H9 (cell line): Measurements from ENCODE around the gene GNPTAB. TPM values are rescaled to one million over a fixed set of nuclear protein-coding genes. Genes with fewer than 3 reads are reported as not detected.

Experiments
- DNase-seq: peaks from one replicate; pipeline ENCODE4 v3.0.0-alpha.2; 2017
- H2AFZ ChIP-seq: one replicate; pipeline ENCODE4 v1.6.1; 2013; ENCODE audit warnings: mild to moderate bottlenecking, low read length, control low read depth, moderate library complexity
- H2AK5ac ChIP-seq: 2 replicates; pipeline ENCODE4 v1.6.1; 2013; ENCODE audit warnings: low read length, control low read depth, mixed read lengths; ENCODE audit not compliant: insufficient read length
- H2BK120ac ChIP-seq: one replicate; pipeline ENCODE4 v1.6.1; 2013; ENCODE audit warnings: low read depth, mild to moderate bottlenecking, low read length, control low read depth, inconsistent platforms; ENCODE audit not compliant: poor library complexity, severe bottlenecking
- H2BK12ac ChIP-seq: 2 replicates; pipeline ENCODE4 v1.6.1; 2013; ENCODE audit warnings: low read length, control low read depth, mixed read lengths, low read depth; ENCODE audit not compliant: insufficient read length
- H2BK15ac ChIP-seq: 2 replicates; pipeline ENCODE4 v1.6.1; 2013; ENCODE audit warnings: low read depth, low read length, control low read depth
- H2BK20ac ChIP-seq: one replicate; pipeline ENCODE4 v1.6.1; 2013; ENCODE audit warnings: low read depth, mild to moderate bottlenecking, low read length, control low read depth, inconsistent platforms; ENCODE audit not compliant: poor library complexity, severe bottlenecking
- H2BK5ac ChIP-seq: 2 replicates; pipeline ENCODE4 v1.6.1; 2013; ENCODE audit warnings: low read length, control low read depth, mixed read lengths; ENCODE audit not compliant: insufficient read length
- H3K14ac ChIP-seq: 2 replicates; pipeline ENCODE4 v1.6.1; 2013; ENCODE audit warnings: low read length, control low read depth; ENCODE audit not compliant: insufficient read depth
- H3K18ac ChIP-seq: 2 replicates; pipeline ENCODE4 v1.6.1; 2013; ENCODE audit warnings: low read depth, mild to moderate bottlenecking, mixed read lengths, low read length, control low read depth; ENCODE audit not compliant: insufficient read length
- H3K23ac ChIP-seq: 2 replicates; pipeline ENCODE4 v1.6.1; 2013; ENCODE audit warnings: low read length, control low read depth, mixed read lengths, low read depth; ENCODE audit not compliant: insufficient read length
- H3K23me2 ChIP-seq: 2 replicates; pipeline ENCODE4 v1.6.1; 2013; ENCODE audit warnings: low read depth, mild to moderate bottlenecking, mixed read lengths, low read length, control low read depth; ENCODE audit not compliant: insufficient read length, poor library complexity, severe bottlenecking
- H3K27ac ChIP-seq: 2 replicates; pipeline ENCODE4 v1.5.1; 2013; ENCODE audit warnings: low read length, control low read depth, mixed read lengths, low read depth; ENCODE audit not compliant: insufficient read length
- H3K27me3 ChIP-seq: 2 replicates; pipeline ENCODE4 v1.6.1; 2013; ENCODE audit warnings: low read length, control low read depth, inconsistent platforms; ENCODE audit not compliant: insufficient read depth
- H3K4ac ChIP-seq: 2 replicates; pipeline ENCODE4 v1.6.1; 2013; ENCODE audit warnings: low read depth, mild to moderate bottlenecking, control low read depth, inconsistent platforms, low read length, moderate library complexity
- H3K4me1 ChIP-seq: 2 replicates; pipeline ENCODE4 v1.6.1; 2013; ENCODE audit warnings: low read length, control low read depth, inconsistent platforms; ENCODE audit not compliant: insufficient read depth
- H3K4me2 ChIP-seq: 2 replicates; pipeline ENCODE4 v1.6.1; 2013; ENCODE audit warnings: low read length, control low read depth, mixed read lengths; ENCODE audit not compliant: insufficient read length, insufficient read depth
- H3K56ac ChIP-seq: 2 replicates; pipeline ENCODE4 v1.6.1; 2013; ENCODE audit warnings: low read depth, mild to moderate bottlenecking, mixed read lengths, low read length, control low read depth; ENCODE audit not compliant: insufficient read length
- H3K79me1 ChIP-seq: 2 replicates; pipeline ENCODE4 v1.6.1; 2013; ENCODE audit warnings: low read depth, mild to moderate bottlenecking, moderate library complexity, low read length, control low read depth, inconsistent platforms; ENCODE audit not compliant: insufficient read depth, poor library complexity, severe bottlenecking
- H3K79me2 ChIP-seq: 2 replicates; pipeline ENCODE4 v1.6.1; 2013; ENCODE audit warnings: low read length, control low read depth, inconsistent platforms; ENCODE audit not compliant: insufficient read depth
- H3K9ac ChIP-seq: 2 replicates; pipeline ENCODE4 v1.6.1; 2013; ENCODE audit warnings: low read length, control low read depth, mixed read lengths; ENCODE audit not compliant: insufficient read length; ENCODE audit errors: extremely low read depth
- H3K9me3 ChIP-seq: one replicate; pipeline ENCODE4 v1.6.1; 2013; ENCODE audit warnings: low read depth, low read length, inconsistent platforms; ENCODE audit not compliant: control insufficient read depth
- H3T11ph ChIP-seq: one replicate; pipeline ENCODE4 v1.6.1; 2013; ENCODE audit warnings: mild to moderate bottlenecking, low read length, control low read depth, inconsistent platforms
- H4K20me1 ChIP-seq: one replicate; pipeline ENCODE4 v1.6.1; 2013; ENCODE audit not compliant: control insufficient read depth, insufficient read length, insufficient read depth
- H4K5ac ChIP-seq: 2 replicates; pipeline ENCODE4 v1.6.1; 2013; ENCODE audit warnings: low read depth, mild to moderate bottlenecking, mixed read lengths, low read length, control low read depth; ENCODE audit not compliant: insufficient read length
- H4K8ac ChIP-seq: replicated peaks from 2 replicates; pipeline ENCODE4 v1.6.1; 2013; ENCODE audit warnings: low read length, control low read depth, mixed read lengths, low read depth; ENCODE audit not compliant: insufficient read length
- H4K91ac ChIP-seq: 2 replicates; pipeline ENCODE4 v1.6.1; 2013; ENCODE audit warnings: low read depth, mild to moderate bottlenecking, moderate library complexity, mixed read lengths, low read length, control low read depth; ENCODE audit not compliant: insufficient read length
- H3K27ac Mint-ChIP-seq, 3 experiments: 2 replicates in 2 of 3; 3 replicates in 1 of 3; pipeline ENCODE4 v1.8.0; 2020 to 2021; ENCODE audit warnings: mixed read lengths in 3 of 3, mild to moderate bottlenecking in 1 of 3, moderate library complexity in 1 of 3
- H3K27me3 Mint-ChIP-seq: 2 replicates; pipeline ENCODE4 v1.8.0; 2021; ENCODE audit warnings: low read depth, mild to moderate bottlenecking, moderate library complexity, mixed read lengths
- H3K36me3 Mint-ChIP-seq, 3 experiments: 2 replicates in 2 of 3; 3 replicates in 1 of 3; pipeline ENCODE4 v1.8.0; 2020 to 2021; ENCODE audit warnings: low read depth in 3 of 3, mixed read lengths in 3 of 3; ENCODE audit not compliant: insufficient read depth in 1 of 3
- H3K4me1 Mint-ChIP-seq, 2 experiments: 2 replicates each; pipeline ENCODE4 v1.8.0; 2020; ENCODE audit warnings: mixed read lengths in 2 of 2
- H3K4me3 Mint-ChIP-seq, 2 experiments: 2 replicates in 1 of 2; 3 replicates in 1 of 2; pipeline ENCODE4 v1.8.0; 2020 to 2021; ENCODE audit warnings: mild to moderate bottlenecking in 2 of 2, mixed read lengths in 2 of 2, moderate library complexity in 1 of 2
- H3K9me3 Mint-ChIP-seq, 2 experiments: 2 replicates in 1 of 2; 3 replicates in 1 of 2; pipeline ENCODE4 v1.8.0; 2020; ENCODE audit warnings: mild to moderate bottlenecking in 2 of 2, mixed read lengths in 2 of 2, moderate library complexity in 1 of 2
- WGBS: extraction: QIAGEN DNeasy Blood & Tissue Kit; methylation state at CpG from one replicate; pipeline ENCODE4 v1.1.7; 2013; ENCODE audit warnings: missing lambda C conversion rate, low lambda C conversion rate, mixed read lengths; ENCODE audit not compliant: insufficient read length; ENCODE audit errors: extremely low coverage; 5-methylcytosine and 5-hydroxymethylcytosine counted together
- total RNA-seq: library from RNA; stranded (reverse); gene quantifications from 2 replicates; pipeline ENCODE4 v1.2.1, GENCODE V29; 2021
- TF ChIP-seq, protein P1 (sequence below): fragments of 200-600 bp; sonication (generic); conservative IDR thresholded peaks from 3 replicates; pipeline ENCODE4 v1.8.0; 2021; ENCODE audit warnings: antibody characterized with exemption, mild to moderate bottlenecking

The GNPTAB gene
- total RNA-seq, 1 experiment from 2014 or later: 44.3 TPM

DNA sequence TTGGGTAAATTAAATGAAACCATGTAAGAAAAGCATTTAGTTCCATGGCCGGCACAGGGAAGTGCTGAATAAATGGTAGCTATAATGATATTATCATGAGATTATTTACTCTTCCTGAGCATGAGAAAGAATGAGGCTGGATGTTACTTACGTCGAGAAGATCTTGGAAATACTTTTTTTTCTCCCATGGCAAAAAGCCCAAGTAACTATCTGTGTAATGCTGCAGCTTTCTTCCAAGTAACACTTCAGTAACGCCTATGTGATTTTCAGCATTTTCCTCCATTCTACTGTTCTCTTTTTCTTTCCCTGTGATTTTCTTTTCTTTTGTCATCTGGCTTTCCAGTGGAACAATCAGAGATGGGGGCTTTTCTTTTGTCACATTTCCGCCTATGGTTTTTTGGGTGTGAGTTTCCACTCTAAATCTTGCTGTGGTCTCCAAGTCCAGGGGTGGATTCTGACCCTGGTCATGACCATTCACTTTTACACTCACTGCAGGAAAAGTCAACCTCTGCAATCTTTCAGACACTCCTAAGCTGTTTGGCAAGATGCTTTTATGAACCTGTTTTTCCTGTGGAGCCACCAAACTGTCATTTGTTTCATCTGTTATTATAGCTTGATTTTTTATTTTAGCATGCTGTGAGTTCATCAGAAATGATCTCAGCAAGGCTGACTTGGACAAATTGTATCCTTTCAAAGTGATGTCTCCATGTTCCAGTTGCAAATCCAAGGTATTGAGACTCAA lies 66.5 kb downstream of the GNPTAB start:
- no peak overlapping the region for H3K56ac ChIP-seq
- no peak overlapping the region for H2BK120ac ChIP-seq
- H4K5ac ChIP-seq: no peak overlapping the region
- no peaks in the 10 kb centered on the region for H3K27me3 Mint-ChIP-seq
- no peak for DNase-seq
- no peak overlapping the region for H3T11ph ChIP-seq
- H3K79me1 ChIP-seq: no peaks in the 10 kb centered on the region
- H4K8ac ChIP-seq: no peak overlapping the region
- H3K4me1 ChIP-seq: no peaks in the 10 kb centered on the region; the same call in 1 of the 2 replicates
- no peaks in the 10 kb centered on the region for H3K9me3 ChIP-seq
- H2BK12ac ChIP-seq: no peak overlapping the region
- no peak overlapping the region for H3K4ac ChIP-seq
- no peak overlapping the region for H3K9ac ChIP-seq
- no peak overlapping the region for H2BK15ac ChIP-seq
- H3K18ac ChIP-seq: no peak overlapping the region
- H3K4me2 ChIP-seq: no peak overlapping the region
- no peak overlapping the region for H2BK5ac ChIP-seq
- H2AFZ ChIP-seq: no peak overlapping the region
- peaks cover 5 to 56% (median 44%) of the 10 kb centered on the region in 3 experiments; a peak in 6 of 7 replicates for H3K36me3 Mint-ChIP-seq
- TF ChIP-seq, protein P1, sequence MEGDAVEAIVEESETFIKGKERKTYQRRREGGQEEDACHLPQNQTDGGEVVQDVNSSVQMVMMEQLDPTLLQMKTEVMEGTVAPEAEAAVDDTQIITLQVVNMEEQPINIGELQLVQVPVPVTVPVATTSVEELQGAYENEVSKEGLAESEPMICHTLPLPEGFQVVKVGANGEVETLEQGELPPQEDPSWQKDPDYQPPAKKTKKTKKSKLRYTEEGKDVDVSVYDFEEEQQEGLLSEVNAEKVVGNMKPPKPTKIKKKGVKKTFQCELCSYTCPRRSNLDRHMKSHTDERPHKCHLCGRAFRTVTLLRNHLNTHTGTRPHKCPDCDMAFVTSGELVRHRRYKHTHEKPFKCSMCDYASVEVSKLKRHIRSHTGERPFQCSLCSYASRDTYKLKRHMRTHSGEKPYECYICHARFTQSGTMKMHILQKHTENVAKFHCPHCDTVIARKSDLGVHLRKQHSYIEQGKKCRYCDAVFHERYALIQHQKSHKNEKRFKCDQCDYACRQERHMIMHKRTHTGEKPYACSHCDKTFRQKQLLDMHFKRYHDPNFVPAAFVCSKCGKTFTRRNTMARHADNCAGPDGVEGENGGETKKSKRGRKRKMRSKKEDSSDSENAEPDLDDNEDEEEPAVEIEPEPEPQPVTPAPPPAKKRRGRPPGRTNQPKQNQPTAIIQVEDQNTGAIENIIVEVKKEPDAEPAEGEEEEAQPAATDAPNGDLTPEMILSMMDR: no peak
- no peaks in the 10 kb centered on the region for H3K27me3 ChIP-seq
- H2BK20ac ChIP-seq: no peak overlapping the region
- H3K14ac ChIP-seq: no peak overlapping the region
- H2AK5ac ChIP-seq: no peak overlapping the region
- H4K91ac ChIP-seq: no peak overlapping the region
- H3K23me2 ChIP-seq: no peaks in the 10 kb centered on the region
- no peaks in the 10 kb centered on the region for H3K9me3 Mint-ChIP-seq
- H3K4me3 Mint-ChIP-seq: no peak overlapping the region
- H3K27ac Mint-ChIP-seq: peak overlapping the region in 1 of 3 experiments; percentile 26; a peak in 1 of 7 replicates
- H3K79me2 ChIP-seq: no peaks in the 10 kb centered on the region
- H3K4me1 Mint-ChIP-seq: peaks cover 4 to 5% of the 10 kb centered on the region in 2 experiments; a peak in 3 of 4 replicates
- H3K23ac ChIP-seq: no peak overlapping the region
- H4K20me1 ChIP-seq: no peaks in the 10 kb centered on the region
- WGBS: no CpG with 5 or more reads among the region's 5 CpGs
- no peak overlapping the region for H3K27ac ChIP-seq
